GM19397 (cell line): ENCODE measurements around the gene ARID3B.
"Not testable (repeated sequence)": the region's sequence is repeated elsewhere in the genome, so short reads cannot be mapped to it uniquely, and the experiment has no call there.

Experiments used
- ATAC-seq: cut with Tn5 transposase; IDR thresholded peaks from one replicate; pipeline ENCODE4 v1.9.1; 2021; ENCODE audit warnings: mild to moderate bottlenecking, moderate library complexity; ENCODE audit not compliant: unreplicated experiment

The ARID3B gene, protein sequence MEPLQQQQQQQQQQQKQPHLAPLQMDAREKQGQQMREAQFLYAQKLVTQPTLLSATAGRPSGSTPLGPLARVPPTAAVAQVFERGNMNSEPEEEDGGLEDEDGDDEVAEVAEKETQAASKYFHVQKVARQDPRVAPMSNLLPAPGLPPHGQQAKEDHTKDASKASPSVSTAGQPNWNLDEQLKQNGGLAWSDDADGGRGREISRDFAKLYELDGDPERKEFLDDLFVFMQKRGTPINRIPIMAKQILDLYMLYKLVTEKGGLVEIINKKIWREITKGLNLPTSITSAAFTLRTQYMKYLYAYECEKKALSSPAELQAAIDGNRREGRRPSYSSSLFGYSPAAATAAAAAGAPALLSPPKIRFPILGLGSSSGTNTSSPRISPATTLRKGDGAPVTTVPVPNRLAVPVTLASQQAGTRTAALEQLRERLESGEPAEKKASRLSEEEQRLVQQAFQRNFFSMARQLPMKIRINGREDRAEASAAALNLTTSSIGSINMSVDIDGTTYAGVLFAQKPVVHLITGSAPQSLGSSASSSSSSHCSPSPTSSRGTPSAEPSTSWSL

DNA sequence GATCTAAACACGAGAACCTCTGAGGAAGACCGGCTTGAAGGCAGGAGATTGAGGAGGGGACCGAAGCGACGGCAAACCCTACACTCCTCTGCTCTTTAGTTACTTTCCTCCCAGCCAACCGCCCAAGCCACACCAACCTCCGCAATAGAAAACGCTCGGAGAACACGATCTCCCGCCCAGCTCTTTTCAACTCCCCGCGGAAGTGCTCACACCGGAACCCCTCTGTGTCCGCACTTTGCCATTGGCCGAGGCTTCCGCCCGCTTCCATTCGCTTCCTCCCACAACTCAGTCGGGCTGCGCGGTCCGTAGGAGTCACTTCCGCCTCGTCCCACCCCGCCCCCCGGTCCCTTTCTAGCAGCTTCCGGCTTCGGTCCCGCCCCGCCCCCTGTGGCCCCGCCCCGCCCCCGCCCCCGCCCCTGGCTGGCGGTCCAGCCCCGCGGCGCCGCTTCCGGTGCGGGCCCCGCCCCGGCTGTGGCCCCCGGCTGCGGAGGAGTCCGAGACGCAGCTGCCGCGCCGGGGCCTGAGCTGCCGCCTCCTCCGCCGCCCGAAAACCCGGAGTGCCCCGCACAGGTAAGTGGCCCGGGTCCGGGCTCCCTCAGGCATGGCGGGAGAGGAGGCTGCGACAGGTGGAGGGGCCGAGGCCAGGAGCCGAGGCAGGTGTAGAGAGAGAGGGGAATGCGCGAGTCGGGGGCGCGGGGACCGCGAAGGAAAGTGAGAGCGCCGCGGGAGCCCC, at the start of gene ARID3B:
Gene ARID3B, plus strand, starts transcription at position 460 of the 733 bp plus-strand sequence. CDS start 2,717 bp downstream, outside the sequence.
- ATAC-seq = peak; percentile 83

DNA sequence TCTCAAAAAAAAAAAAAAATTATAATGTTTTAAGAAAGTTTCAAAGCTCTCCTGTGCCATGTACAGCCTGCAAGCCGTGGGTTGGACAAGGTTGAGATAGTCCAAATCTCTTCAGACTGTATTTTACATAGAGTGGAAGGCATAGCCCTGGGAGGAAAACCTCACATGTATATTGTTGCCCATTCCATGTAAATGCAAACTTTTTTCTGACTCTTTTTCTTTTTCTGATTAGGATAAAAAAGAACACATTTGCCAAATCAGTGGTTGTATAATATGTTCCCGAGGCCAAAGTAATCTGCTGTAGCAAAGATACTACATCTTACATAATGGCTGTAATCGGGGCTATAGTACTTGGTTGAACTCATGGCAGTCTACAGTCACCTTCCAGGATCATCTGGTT, 44.4 kb upstream of the ARID3B start:
- ATAC-seq = no peak

DNA sequence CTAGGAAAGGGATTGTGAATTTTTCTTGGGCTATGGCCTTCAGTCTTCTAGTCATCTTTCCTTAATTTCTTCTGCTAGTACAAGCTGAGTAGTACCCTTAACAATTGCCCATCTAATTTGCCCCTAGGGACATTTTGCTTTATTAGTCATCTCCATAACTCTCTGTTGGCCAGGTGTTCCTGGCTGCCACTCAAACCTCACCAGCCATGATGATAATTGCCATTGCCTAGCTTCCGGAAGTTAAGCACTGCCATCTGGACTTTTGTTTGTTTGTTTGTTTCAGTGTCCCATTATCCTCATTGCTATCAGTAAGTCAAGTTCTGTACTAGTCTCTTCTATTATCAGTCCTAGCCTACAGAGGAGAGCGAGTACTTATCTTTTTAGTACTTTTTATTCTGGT, 43.4 kb upstream of the ARID3B start:
- ATAC-seq = no peak

DNA sequence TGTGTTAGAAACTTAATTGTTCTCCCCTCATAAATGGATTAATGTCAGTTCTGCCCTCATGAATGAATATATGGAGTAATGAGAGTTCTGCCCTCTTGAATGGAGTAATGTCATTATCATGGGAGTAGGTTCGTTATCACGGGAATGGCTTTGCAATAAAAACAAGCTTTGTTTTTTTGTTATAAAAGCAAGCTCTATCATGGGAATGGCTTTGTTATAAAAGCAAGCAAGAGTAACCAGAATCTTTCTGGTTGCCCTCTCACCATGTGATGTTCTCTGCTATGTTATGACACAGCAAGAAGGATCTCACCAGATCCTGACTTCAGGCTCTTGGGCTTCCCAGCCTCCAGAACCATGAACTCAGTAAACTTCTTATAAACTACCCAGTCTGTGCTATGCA, 41.7 kb upstream of the ARID3B start:
- no peak for ATAC-seq

DNA sequence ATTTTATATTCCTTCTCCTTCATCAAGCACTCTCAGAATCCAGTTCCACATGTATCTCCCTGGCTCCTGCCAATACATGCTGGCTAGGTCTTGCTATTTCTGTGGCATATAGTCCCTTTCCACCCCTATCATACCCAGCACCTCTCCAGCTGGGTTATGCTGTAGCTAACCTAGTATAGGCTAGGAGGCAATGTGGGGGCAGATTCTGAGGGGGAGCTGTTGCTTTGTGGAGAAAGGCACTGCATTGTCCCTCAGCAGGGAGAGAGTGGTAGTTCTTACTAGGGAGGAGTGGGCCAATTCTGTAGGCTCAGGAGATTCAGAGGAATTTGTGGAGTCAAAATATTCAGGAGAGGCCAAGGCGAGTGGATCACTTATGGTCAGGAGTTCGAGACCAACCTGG, 40.6 kb upstream of the ARID3B start:
- no peak for ATAC-seq

DNA sequence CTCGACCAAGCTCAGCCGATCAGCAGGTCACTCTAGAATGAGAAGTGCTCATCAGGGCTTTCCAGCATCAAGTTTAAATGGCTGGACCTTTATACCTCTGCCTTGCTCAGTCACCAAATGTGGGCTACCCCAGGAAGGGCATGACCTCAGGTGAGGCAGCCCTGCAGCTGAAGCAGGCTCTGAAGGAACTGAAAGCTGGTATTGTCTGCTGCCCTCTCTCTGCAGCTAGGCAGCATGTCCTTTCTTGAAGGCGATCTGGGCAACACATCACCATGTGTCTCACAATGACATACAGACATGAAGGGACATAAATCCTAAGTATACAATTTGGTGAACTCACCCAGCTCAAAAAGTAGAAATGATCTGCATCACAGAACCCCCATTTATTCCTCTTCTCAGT, 38.7 kb upstream of the ARID3B start:
- ATAC-seq = no peak

DNA sequence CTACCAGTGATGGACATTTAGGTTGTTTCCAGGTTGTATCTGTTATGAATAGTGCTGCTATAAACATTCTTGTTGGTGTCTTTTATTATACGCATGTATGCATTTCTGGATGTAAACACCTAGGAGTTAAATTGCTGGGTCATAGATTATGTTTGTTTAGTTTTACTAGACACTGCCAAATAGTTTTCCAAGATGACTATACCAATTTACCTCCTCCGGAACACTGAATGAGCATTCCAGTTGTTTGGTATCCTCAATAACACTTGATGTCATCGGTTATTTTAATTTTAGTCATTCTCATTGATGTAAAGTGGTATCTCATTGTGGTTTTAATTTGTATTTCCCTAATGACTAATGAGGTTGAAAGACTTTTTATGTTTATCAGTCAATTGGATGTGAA, 36.6 kb upstream of the ARID3B start:
- no peak for ATAC-seq

DNA sequence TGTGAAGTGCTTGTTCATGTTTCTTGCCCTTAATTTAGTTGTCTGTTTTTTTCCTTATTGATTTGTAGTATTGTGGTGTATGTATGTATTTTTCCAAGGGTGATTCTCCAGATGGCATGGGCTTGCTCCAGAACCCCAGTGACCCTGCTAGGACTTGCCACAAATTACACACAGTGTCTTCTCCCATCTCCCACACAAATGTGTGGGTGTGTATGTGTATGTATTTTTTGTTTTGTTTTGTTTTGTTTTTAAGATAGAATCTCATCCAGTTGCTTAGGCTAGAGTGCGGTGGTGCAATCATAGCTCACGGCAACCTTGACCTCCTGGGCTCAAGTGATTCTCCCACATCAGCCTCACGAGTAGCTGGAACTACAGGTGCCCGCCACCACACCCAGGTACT, 36.2 kb upstream of the ARID3B start:
- no peak for ATAC-seq

DNA sequence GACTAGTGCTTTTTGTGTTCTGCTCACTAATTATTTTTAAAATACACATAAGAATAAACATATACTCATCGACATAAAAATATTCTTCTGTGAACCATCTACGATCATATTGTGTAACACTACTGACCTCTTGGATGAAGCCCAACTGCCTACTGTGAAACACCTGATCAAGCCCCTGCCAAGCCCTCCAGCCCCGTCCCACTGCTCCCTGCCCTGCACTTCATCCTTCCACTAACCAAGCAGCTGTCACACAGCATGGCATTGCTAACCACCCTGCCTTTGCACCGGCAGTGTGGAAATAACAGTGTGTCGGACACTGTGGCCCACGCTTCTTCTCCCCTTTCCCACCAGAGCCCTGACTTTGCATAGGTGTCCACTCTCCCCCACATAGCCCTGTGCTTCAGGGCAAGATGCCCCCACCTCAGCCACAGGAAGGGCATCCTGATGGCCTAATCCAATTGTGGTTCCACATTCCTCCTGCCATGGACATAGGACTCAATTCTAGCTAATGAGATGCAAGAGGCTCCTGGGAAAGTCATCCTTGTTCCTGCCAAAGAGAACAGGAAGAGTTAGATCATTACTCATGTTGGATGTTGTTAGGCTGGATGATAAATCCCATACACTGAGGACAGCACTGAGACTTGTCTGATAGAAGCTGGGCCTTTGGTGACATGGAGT, 35.0 kb upstream of the ARID3B start:
- no peak for ATAC-seq

DNA sequence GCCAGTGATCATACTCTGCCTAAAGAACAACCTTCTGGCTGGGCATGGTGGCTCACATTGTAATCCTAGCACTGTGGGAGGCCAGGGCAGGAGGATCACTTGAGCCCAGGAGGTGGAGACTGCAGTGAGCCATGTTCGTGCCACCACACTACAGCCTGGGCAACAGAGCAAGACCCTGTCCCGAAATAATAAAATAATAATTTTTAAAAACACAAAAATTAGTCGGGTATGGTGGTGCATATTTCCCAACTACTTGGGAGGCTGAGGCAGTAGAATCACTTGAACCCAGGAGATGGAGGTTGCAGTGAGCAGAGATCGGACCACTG, 34.5 kb upstream of the ARID3B start:
- no peak for ATAC-seq

DNA sequence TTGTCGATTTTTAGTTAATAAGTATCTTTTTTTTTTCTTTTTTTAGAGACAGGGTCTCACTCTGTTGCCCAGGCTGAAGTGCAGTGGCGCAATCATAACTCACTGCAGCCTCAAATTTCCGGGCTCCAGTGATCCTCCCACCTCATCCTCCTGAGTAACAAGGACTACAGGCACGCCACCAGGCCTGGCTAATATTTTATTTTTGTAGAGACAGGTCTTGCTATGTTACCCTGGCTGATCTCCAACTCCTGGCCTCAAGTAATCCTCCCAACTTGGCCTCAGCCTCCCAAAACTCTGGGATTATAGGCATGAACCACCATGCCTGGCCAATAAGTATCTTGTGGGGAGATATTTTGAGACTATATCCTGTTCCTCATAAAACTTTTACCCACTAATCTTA, 29.4 kb upstream of the ARID3B start:
- peak; percentile 47 for ATAC-seq

DNA sequence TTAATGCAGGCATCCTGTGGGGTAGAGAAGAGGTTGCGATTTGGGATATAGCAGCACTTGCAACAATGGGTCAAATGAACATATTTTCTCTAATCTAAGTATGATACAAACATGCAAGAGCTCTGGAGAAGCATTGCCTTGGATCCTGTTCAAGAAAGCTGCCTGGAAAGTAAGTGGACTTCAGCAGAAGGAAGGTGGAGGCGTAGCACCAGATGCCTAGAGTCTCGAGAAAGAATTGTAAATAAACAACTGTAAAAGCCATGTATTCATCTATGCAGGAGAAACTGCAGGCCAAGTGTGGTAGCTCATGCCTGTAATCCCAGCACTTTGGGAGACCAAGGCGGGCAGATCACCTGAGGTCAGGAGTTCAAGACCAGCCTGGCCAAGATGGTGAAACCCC, 27.0 kb upstream of the ARID3B start:
- ATAC-seq = not testable (repeated sequence)

DNA sequence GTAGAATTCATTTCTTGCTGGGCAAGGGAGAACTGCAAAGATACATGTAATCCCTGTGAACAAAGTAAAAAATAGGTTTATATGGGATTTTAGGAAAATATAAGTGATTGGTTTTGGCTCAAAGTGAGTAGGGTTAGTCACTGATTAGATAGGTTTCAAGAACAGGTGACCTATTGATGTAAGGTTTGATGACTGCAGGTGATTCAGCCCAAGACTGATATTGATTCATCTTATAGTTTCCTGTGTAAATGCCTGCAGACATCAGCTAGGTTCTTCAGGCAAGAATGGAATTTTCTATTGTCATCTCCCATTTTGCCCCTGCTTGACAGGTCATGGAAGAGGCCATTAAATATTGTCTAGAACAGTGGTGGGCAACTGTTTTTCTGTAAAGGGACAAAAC, 23.9 kb upstream of the ARID3B start:
- ATAC-seq = no peak

DNA sequence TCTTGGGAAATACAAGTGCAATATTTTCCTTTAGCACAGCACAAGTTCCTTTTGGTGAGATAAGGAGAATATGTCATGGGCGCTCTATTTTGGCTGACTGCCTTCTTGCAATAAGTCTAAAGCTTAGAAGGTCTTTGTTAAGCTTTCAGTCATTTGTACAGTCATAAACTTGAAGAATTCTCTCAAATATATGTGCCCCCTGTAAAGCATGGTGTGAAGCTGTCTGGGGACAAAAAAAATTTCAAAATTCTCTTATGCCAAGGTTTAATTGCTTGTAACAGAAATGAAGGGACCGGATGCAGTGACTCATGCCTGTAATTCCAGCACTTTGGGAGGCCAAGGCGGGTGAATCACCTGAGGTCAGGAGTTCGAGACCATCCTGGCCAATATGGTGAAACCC, 21.7 kb upstream of the ARID3B start:
- ATAC-seq = no peak

DNA sequence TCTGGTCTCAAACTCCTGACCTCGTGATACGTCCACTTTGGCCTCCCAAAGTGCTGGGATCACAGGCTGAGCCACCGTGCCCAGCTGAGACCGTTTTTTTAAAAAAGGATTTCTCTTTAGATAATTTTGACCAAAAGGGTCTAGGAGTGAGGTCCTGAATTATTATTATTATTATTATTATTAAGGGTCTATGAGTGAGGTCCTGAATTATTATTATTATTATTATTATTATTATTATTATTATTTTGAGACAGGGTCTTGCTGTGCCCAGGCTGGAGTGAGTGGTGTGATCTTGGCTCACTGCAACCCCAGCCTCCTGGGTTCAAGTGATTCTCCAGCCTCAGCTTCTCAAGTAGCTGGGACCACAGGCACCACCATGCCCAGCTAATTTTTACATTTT, 20.6 kb upstream of the ARID3B start:
- ATAC-seq = no peak

DNA sequence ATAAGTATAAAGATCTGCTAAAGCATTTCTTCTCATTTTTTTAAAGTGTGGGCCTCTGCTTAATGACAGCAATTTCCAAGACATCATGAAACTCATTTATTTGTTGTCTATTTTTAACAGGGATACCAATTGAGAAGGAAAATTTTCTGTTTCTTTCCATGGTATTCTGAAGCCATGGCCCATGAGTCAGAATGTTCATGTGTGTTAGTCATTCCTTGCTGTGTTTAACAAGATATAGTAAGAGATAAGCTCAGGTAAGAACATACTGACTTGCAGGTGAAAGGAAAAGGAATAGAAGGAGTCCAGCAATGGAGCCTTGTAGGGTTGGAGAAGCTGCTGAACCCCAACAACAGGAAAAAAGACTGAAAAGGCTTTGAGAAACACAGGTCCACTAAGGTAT, 17.0 kb upstream of the ARID3B start:
- no peak for ATAC-seq

DNA sequence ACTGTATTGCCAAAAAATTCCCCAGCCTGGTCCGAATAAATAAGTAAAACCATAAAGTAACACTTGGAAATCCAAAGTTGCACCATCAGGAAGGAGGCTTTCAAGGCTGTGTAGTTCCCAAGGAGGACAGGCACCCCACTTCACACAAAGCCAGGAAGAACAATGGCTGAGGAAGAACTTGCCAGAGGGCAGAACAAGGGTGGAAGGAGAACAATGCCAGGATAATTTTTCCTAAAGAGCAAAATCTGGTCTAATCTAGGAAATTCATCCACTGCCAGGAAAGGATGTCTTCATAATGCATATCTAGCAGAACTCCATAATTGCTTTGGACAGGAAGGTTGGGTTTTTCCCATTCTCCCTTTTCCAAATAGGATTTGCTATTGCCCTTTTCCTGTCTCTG, 15.7 kb upstream of the ARID3B start:
- ATAC-seq = no peak

DNA sequence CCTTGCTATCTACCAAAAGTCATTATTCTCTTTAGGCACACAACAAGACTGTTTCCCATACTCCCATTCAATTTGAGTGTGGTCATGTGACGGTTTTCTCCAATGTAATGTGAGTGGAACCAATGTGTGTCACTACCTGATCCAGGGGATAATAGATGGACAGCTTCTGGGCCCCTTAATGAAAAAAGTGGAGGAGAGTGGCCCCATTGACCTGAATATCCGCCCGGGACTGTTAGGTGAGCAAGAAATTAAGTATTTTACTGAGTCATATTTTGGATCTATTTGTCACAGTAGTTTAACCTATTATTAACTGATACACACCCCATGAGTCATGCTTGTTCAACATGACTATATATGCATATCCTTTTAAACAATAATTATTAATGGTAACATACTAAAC, 15.1 kb upstream of the ARID3B start:
- ATAC-seq = no peak

DNA sequence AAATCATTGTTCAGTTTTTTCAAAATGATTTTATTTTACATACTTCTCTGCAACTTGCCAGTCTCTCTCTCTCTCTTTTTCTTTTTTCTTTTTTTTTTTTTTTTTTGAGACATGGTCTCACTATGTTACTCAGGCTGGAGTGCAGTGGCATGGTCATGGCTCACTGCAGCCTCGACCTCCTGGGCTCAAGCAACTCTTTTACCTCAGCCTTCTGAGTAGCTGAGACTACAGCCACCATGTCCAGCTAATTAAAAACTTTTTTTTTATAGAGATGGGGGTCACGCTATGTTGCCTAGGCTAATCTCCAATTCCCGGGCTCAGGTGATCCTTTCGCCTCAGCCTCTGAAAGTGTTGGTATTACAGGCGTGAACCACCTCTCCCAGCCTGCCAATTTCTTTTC, 12.1 kb upstream of the ARID3B start:
- no peak for ATAC-seq

DNA sequence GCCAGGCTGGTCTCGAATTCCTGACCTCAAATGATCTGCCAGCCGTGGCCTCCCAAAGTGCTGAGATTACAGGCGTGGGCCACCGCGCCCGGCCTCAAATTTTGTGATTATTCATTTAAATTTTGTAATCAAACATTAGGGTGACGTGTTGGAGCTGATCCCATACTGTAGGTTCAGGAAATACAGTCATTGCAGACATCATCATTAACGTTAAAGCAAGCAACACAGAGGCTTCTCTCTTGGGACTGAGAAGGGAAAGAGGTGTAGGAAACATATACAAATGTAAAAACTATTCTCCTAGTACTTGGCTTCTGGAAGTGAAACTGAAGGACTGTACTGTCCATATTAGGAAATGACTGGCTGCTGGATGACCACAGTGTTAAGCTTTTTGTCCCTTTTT, 11.1 kb upstream of the ARID3B start:
- ATAC-seq = no peak

DNA sequence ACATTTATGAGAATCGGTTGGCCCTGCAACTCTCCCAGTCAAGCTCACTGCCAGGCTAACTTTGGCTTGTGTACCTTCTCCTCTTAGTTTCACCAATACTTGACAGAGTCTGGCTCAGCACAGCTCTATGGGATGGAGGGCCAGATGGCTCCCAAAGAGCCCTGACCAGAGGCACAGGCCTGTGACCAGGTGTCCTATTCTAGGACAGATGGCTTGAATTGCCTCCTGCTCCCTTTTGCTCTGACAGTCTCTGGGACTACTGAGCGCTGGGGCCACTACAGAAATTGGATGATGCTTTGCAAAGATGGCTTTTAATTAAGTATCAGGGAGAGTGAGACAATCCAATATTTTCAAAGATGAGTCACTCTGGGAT, 10.3 kb upstream of the ARID3B start:
- ATAC-seq = no peak
